ENCODE results near the gene SPSB1.

DNA sequence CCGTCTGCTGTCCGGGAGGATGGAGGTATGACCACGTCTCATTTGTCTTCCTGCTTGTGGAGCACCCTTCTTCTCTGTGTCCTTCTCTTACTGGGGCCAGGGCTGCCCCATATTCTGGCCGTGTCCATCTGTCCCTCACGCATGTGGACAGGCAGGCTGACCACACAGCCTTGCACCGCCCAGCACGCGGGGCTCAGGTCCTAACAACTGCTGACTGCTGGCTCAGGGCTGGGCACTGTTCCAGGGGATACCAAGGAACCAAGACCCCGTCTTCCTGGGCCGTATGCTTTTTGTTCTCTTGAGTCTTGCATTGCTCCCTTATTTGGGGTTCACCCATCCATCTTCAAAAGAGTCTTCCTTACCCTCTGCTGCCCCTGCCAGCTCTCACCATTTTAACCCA lies 17.5 kb upstream of the SPSB1 start:
- TF ChIP-seq, protein P1, sequence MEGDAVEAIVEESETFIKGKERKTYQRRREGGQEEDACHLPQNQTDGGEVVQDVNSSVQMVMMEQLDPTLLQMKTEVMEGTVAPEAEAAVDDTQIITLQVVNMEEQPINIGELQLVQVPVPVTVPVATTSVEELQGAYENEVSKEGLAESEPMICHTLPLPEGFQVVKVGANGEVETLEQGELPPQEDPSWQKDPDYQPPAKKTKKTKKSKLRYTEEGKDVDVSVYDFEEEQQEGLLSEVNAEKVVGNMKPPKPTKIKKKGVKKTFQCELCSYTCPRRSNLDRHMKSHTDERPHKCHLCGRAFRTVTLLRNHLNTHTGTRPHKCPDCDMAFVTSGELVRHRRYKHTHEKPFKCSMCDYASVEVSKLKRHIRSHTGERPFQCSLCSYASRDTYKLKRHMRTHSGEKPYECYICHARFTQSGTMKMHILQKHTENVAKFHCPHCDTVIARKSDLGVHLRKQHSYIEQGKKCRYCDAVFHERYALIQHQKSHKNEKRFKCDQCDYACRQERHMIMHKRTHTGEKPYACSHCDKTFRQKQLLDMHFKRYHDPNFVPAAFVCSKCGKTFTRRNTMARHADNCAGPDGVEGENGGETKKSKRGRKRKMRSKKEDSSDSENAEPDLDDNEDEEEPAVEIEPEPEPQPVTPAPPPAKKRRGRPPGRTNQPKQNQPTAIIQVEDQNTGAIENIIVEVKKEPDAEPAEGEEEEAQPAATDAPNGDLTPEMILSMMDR (conservative IDR thresholded peaks at IDR 0.05; ENCODE audit: low read depth in 2 of 2) = no peak
- no peak for TF ChIP-seq EZH2 (IDR thresholded peaks at IDR 0.05; ENCODE audit: low read depth, unreplicated experiment)
- no peak for TF ChIP-seq EZH2phosphoT487 (IDR thresholded peaks at IDR 0.05; ENCODE audit: unreplicated experiment)
- TF ChIP-seq POLR2AphosphoS5 (IDR thresholded peaks at IDR 0.05; ENCODE audit: low read depth) = no peak
- no peak for TF ChIP-seq ZNF331 (CRISPR knock-in tag; IDR thresholded peaks at IDR 0.05; ENCODE audit: low read depth)

Measured in GM23338 (cell line).